Measurements from ENCODE around the gene PSMB8.

PSMB8 gene

DNA sequence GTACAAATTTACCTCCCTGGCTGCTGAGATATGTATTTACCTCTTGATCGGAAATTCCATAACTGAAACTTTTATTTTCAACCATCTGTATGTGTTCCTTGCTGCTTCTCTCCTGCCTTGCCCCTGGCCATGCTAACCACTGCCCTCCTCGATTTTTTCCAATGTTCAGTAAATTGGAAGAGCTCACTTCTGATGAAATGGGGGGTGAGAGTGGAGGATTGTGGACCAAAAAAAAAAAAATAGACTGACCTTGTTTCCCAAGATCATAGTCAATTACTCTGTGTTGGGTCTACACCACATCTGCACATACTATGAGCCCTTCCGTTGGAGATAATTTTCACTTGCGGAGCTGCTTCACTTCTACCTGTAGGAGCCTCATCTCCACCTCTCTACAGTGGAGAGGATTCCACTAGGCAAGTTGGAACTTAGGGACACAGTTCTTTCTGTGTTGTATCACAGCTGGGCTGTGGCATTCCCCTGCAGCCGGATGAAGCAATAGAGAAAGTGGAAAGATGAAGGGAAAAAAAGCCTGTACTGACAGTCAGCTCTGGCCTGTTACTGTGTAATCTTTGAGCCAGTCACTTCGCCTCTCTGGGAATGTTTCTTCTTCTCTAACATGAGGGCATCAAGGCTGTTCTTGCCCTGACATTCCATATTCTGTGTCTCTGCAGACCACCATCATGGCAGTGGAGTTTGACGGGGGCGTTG, 11.8 kb upstream of the PSMB8 start:
- no peak for DNase-seq

DNA sequence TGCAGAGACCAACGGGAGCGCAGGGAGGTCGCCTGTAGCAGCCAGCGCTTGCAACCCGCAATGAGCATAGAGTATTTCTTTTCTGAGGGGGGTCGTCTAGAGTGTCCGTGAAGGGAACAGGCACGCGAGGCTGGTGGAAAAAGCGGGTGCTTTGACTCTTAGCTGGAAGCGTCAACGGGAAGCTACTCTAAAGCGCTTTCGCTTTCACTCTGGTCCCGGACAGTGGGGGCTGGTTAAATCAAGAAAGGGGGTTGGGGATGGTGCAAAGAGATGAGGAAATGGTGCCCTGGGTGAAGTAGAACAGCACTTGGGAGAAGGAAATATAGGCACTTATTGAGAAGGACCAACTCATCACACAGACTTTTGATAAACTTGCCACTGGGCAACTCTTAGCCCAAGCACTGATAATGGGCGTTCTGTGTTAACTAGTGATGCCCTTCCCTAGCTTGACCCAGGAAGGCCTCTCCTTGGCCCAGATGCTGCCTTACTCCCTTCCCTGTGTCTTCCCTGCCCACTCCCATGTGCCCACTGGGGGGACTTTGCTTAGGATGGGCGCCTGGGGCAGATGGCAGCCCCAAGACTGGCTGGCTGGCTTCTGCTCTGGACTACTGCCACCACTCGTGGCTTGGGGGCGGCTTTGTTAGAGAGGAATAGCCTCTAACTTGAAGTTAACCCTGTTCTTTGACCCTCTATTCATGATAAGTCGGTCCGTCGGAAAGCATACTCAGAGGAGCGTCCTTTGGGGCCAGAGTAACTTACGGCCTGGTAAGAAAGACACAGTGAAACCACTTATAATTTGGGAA, 10.7 kb upstream of the PSMB8 start:
- no peak for DNase-seq

DNA sequence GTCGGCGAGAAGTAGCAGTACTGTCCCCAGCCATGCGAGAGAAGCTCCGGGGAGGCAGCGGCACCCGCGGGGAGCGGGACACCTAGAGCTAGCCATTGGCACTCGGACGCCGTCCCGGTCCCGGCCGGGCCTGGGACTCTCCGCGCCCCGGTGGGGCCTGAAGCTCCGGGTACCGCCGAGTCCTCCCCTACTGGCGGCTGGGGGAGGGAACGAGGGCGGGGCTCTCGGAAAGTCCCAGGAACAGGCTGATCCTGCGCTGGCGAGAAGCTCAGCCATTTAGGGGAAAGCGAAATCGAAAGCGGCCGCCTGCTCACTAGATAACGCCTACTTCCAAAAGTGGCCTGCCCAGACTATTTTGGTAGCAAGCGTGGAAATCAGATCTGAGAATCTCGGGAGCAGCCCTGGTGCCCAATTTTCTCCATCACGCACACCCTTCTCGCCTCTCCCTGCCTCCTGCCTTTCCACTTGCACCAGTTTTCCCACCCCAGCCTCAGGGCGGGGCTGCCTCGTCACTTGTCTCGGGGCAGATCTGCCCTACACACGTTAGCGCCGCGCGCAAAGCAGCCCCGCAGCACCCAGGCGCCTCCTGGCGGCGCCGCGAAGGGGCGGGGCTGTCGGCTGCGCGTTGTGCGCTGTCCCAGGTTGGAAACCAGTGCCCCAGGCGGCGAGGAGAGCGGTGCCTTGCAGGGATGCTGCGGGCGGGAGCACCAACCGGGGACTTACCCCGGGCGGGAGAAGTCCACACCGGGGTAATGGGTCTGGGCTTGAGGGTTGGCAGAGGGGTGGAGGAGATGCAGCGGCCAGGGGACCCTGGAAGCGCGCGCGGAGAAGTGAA, 9.9 kb upstream of the PSMB8 start, which contains the start of the genes PSMB9 and TAP1:
Gene PSMB9 (plus strand): TSS at position 652 of the 835 bp plus-strand sequence. CDS start 38 bp downstream, at position 690.
Gene TAP1 (minus strand): TSS at position 164 of the 835 bp plus-strand sequence. CDS start 68 bp downstream, at position 96.
- peak; percentile 58 for DNase-seq

DNA sequence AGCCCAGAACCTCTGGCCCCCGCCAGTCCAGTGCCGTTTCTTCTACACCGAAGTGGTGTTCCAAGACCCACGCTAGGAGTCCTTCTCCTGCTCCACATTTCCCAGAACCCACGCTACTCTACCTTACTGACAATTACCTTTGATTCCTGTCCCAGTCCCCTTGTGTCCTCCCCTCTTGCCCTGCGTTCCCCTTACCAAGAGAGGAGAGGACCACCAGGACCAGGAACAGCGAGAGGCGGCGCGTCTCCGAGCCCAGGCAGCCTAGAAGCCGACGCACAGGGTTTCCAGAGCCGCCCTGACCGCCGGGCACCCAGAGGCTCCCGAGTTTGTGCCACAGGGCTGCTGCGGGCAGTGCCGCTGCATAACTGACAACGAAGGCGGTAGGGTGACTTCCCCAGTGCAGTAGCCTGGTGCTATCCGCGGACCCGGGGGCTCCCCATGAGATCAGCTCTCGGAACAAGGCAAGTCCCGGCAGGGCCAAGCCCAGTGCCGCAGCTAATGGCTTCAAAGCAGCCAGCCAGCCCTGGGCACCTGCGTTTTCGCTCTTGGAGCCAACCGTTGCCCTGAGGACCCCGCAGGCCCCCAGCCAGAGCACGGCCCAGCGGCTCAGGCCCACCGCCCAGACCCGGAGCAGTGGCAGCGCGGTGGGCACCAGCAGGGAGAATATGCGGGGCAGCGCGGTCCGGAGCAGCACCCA, 9.1 kb upstream of the PSMB8 start:
- no peak for DNase-seq

DNA sequence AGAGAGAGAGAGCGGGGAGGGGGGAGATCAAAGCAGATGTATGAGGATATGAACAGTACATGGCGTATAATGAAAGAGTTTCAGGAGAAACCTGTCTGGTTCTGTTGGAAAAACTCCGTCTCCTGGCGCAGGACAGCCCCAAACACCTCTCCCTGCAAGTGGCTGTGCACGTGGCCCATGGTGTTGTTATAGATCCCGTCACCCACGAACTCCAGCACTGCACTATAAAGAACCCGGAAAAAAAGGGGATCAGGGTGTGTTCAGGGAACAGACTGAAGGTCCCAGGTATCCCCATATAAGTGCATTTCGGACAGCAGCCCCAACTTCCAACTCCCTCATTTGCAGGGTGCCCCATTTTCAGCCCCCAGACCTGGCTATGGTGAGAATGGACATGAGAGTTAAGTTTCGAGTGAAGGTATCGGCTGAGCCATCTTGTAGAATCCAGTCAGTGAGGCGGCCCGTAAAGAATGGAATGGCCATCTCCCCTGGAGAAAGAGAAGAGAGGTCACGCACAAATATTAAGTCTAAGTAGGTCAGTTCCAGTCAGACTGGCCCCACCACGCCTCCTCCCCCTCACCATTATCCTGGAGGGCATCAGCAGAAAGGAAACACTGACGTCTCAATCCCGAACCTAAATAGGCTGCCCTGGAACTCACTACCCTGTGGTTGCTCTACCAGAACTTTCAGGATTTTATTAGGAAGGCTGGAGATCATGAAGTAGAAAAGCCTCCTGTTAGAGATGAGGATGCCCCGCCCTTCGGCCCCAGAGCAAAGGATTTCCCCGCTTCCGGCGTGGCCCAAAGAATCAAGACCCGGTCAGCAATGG, 8.4 kb upstream of the PSMB8 start:
- DNase-seq = no peak

DNA sequence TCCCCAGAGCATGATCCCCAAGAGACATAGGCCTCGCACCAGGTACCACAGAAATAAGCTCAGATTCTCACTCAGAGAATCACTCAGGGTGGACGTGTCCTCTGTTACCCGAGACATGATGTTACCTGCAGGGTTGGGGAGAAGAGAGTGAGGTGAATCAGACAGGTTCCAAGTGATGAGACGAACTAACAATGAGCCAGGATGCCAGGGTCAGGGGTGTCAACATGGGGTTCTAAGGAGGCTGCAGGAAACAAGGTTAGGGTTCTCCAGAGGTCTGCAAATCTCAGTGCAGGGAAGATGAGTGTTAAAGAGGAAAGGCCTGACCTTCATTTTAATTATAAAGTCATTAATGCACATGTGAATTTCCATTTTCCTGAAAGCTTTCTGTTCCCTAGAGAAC, 7.2 kb upstream of the PSMB8 start:
- no peak for DNase-seq

DNA sequence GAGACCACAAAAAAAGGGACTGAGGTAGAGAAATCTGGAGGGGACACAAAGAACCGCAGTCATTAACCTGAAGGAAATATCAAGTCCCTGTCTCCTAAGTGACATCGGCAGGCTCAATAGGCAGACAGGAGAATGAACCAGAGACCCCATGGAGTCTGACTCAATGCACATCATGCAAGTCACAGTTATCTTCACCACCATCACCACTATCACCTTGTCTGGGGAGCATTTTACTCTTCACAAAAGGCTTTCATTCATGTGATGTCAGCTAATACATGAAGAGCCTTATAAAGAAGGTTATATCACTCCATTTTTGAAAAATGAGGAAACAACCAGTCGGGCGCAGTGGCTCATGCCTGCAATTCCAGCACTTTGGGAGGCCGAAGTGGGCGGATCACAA, 5.3 kb upstream of the PSMB8 start:
- no peak for DNase-seq

DNA sequence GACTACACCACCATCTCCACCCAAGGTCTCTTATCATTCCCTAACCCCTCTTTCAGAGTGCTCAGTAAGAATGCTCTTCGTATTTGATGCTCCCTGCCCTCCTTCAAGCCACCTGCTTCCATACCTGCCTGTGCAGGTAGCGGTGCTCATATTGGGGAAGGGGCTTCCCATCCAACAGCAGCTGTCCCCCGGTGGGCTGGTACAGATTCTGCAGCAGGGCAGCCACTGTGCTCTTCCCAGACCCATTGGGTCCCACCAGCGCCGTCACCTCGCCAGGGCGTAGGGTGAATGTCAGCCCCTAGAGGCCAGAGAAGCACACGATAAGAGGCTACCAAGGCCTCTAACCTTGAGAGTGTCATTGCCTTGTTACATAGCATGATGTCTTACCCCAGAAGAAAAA, 3.9 kb upstream of the PSMB8 start:
- no peak for DNase-seq

DNA sequence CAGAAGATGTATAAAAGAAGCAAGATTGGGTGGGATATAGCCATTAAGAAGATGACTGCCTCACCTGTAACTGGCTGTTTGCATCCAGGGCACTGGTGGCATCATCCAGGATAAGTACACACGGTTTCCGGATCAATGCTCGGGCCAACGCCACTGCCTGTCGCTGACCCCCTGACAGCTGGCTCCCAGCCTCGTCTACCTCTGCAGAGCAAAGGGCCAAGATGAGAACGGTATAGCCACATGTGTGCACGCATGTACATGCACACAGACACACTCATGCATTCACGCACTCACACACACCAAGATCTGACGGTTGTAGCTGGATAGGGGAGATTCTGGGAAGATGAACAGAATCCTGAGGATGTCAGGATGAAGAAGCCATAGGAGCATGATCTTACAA, 3.2 kb upstream of the PSMB8 start:
- no peak for DNase-seq

DNA sequence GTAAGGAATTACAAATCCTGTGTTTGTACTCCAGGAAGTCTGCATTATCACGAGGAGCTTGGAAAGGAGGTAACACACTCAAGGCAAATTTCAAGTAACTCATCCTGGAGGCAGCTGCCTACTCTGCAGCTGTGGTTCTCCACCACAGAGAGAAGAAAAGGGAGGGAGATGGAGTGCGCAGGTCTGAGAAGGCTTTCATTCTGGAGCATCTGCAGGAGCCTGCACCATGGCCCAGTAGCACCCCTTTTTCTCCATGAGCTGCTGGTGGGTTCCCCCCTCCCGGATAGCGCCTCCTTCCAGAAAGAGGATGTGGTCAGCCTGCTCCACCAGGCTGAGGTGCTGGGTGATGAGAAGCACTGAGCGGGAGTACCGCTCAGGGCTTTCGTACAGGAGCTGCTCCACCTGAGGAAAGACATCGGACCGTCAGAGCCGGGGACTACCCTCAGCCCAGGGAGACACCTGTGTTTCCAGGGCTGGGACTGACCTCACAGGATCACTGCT, 1.6 kb upstream of the PSMB8 start:
- no peak for DNase-seq

DNA sequence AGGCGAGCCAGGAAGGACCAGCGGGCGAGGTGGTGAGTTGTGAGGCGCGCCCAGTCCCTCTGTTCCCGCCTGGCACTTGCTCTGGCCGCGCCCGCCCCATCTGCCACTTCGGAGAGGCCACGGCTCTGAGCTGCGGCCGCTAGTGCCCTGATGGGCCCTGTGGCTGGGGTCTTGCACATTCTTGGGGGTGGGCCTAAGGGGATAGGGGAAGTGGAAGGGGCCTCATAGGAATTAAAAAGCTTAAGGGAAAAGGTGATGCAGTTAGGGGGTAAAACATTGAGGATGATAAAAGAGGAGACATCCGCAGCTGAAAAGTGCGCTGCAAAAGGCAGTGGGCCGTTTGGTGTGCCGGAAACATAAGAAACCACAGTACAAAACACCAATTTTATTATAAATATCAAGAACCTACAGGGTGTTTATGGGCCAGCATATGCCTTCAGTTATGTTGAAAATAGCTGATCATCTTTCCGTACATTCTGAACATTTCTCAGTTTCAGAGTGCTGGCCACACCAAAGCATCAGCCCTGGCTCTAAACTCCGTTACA, 1.1 kb upstream of the PSMB8 start:
- DNase-seq = no peak

DNA sequence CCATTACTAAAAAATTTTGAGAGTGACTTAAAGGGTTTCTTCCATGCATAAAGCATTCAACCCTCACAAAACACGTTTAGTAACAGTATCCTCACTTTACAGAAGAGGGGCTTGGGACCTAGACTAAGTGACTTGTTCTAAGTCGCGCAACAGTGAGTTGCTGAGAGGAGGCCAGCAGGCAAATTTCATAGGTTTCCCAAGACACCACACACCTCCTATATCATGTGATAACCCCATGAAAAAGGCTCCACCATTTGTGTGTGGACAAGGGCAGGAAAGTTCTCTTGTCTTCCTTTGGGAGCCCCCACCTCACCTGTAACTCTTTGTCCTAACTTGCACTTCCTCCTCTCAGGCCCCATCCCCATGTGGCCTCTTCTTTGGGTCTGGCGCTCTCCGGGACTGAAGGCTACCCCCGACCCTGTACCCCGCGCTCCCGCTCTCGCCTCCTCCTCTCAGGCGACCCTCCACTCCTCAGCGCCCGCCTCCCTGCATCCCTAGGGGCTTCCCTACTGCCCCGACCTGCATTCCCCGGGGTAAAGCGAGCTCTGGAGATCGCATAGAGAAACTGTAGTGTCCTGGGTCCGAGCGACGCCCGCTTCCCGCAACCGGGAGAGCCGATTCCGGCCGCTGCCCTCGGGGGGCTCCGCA, 392 bp downstream of the PSMB8 start:
- no peak for DNase-seq

DNA sequence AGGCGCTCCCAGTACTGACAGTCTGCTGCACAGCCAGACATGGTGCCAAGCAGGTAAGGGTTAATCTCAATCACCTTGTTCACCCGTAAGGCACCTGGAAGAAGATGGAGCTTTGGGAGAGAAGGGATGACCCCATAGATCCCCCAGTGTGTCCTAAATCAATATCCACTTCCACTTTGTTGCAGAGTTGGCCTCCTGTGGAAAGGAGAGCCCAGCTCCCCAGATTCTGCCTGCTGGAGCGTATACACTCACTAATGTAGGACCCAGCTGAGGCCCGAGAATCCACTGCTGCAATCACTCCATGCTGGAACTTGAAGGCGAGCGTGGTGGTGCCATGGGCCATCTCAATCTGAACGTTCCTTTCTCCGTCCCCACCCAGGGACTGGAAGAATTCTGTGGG, 1.2 kb downstream of the PSMB8 start:
- DNase-seq = no peak

DNA sequence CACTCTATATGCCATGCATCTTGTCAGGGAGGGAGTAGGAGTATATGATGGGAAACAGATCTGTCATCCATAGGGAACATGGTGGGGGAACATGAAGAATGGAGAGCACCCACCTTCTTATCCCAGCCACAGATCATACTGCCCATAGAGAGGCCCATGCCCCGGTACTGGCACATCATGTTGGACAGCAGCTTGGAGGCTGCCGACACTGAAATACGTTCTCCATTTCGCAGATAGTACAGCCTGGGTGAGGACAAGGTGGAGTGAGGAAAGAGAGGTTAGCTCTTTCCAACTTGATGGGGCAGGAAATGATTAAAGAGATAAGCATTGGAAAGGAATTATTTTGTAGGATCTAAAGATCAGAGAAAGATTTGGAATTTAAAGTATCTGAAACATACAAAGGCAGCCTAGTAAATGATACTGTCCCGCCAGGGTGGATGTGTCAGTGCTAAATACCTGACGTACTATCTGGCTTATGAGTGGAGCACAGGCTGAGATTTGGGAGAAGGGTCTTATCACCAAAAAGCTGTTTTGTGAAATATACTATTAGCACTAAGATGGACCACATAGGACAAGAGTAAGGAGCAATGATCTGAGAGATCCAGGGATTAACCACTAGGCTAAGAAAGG, 1.7 kb downstream of the PSMB8 start:
- DNase-seq = no peak

DNA sequence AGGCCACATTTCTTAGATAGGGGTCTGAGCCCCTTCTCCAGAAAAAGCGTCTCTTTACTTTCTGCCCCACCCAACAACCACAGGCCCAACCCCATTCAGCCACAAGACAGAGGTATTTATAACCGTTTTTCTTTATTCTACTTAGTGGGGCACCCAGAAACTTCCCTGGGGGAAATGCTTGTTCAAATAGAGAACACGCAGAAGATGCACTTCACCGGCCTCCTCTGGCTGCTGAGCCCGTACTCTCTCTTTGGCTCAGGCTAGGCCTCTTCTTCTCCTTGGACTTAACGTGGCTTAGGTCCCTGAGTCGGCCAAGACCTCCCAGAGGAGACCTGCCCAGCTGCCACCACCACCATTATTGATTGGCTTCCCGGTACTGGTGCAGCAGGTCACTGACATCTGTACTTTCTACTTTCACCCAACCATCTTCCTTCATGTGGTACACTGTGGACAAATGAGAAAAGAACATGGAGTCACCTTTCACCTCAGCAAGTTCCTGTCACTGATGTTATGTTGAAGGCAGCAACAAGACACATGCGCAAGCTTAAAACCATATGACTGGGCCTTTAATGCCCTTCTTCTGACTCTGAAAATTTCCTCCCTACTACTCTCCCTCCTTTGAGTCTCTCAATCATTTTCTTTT, 3.1 kb downstream of the PSMB8 start:
- no peak for DNase-seq

DNA sequence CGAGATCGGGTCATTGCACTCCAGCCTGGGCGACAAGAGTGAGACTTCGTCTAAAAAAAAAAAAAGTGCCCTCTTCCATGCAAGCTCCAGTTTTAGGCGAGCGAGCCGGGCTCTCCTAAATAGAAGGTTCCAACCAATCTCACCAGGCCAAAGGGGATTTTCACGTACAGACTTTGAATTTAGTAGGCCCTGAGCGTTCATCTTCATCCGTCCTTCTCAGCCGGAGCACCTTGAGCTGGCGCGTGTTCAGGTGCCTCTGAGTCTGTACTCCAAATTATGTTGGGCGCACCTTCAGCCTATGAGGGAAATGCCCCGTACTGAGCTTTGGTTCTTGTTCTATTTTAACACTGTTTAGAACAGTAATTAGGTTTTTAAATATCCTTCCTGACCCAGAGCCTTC, 4.5 kb downstream of the PSMB8 start:
- DNase-seq = no peak

DNA sequence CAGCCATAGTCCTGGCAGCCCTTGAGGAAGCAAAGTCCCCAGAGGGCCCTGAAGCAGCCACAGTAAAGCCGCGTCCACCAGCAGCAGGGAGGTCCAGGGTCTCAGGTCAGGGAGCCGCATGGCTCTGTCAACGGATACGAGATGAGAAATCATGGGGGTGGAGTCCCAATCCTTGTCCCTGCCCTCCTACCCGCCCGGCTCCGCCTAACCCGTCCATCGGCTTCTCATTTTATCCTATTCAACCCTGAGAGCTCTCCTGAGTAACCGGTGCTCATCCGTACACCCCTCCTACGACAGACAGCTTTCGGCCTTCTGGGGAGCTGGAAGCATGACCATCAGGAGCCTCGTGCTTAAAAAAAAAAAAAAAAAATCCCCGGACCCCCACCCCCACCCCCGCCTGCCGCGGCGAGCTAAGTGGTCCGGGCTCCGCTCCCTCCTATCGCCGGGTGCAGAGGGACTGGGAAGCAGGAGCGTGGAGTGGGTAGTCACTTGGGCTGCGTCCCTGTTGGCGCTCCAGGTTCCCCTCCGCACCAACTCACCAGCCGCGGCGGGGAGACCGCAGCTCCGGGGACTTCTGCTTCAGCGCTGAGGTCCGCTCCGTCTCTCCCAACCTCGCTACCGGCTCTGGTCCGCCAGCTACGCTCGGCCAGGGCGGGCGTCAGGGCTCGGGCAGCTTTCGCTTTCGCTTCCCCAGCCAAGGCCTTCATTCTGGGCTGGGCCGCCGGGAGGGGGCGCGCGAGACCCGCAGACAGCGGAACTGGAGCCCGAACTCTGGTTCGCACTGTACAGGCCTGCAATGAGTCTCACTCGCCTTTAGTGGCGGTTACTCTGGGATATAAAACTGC, 5.5 kb downstream of the PSMB8 start, which contains the start of gene TAP2:
Gene TAP2 (minus strand): TSS at position 626 of the 845 bp plus-strand sequence. CDS start 506 bp downstream, at position 120.
- peak; percentile 74 for DNase-seq

DNA sequence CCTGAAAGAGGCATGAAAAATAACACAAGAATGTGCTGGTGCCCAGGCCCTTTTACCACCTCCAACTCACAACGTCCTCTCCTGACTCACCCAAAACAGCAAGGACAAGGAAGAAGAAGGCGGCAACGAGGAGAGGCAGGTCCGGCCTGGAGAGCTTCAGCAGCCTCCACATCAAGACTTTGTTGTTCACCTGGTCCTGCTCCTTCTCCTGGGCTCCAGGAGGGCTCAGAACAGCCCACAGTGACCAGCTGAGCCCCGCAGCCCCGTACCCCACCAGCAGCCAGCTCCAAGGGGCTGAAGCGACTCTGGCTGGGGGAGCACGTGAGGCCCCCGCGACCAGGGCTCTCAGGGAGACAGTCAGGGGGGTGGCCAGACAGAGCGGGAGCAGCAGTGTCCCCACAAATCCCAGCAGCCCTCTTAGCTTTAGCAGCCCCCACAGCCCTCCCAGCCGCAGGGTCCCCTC, 6.2 kb downstream of the PSMB8 start:
- no peak for DNase-seq

All from NCI-H2029 treated with DMSO at 0.1 percent for 48 hours (cell line).